ENCODE measurements around the gene AHCYL2. TPM values are rescaled to one million over a fixed set of nuclear protein-coding genes. Genes with fewer than 3 reads are reported as not detected.
"Not testable (repeated sequence)": the region's sequence is repeated elsewhere in the genome, so short reads cannot be mapped to it uniquely, and the experiment has no call there.

The AHCYL2 gene
- total RNA-seq, 1 donor = 8.6 TPM

GRCh38 chr7:129359638-129360037 lies 134.8 kb downstream of the AHCYL2 start:
- no peak for DNase-seq (ENCODE audit: low read depth)

GRCh38 chr7:129361771-129362170 lies 136.9 kb downstream of the AHCYL2 start:
- no peak for DNase-seq (ENCODE audit: low read depth)
- TF ChIP-seq CTCF (IDR thresholded peaks at IDR 0.05; ENCODE audit: insufficient read depth, low read depth, low read length) = no peak
- H3K4me3 ChIP-seq (ENCODE audit: low read depth, low read length) = no peak overlapping the region

More at GRCh38 chr7:129359638-129360037, 134.8 kb downstream of the AHCYL2 start:
- H3K4me3 ChIP-seq (ENCODE audit: low read depth, low read length) = no peak overlapping the region
- no peak for TF ChIP-seq CTCF (IDR thresholded peaks at IDR 0.05; ENCODE audit: insufficient read depth, low read depth, low read length)

GRCh38 chr7:129362496-129362895 lies 137.7 kb downstream of the AHCYL2 start:
- no peak for TF ChIP-seq CTCF (IDR thresholded peaks at IDR 0.05; ENCODE audit: insufficient read depth, low read depth, low read length)
- no peak overlapping the region for H3K4me3 ChIP-seq (ENCODE audit: low read depth, low read length)
- no peak for DNase-seq (ENCODE audit: low read depth)

- DNase-seq (ENCODE audit: low read depth) = no peak
- TF ChIP-seq CTCF (IDR thresholded peaks at IDR 0.05; ENCODE audit: insufficient read depth, low read depth, low read length) = no peak
- no peak overlapping the region for H3K4me3 ChIP-seq (ENCODE audit: low read depth, low read length)
Observed at GRCh38 chr7:129367349-129367699, 142.5 kb downstream of the AHCYL2 start.

- DNase-seq (ENCODE audit: low read depth) = peak; percentile 72
- no peak overlapping the region for H3K4me3 ChIP-seq (ENCODE audit: low read depth, low read length)
- TF ChIP-seq CTCF (IDR thresholded peaks at IDR 0.05; ENCODE audit: insufficient read depth, low read depth, low read length) = peak; percentile 93
Observed at GRCh38 chr7:129367700-129368388, 143.0 kb downstream of the AHCYL2 start.

- TF ChIP-seq CTCF (IDR thresholded peaks at IDR 0.05; ENCODE audit: insufficient read depth, low read depth, low read length) = no peak
- H3K4me3 ChIP-seq (ENCODE audit: low read depth, low read length) = no peak overlapping the region
- DNase-seq (ENCODE audit: low read depth) = no peak
Observed at GRCh38 chr7:129368389-129368986, 143.7 kb downstream of the AHCYL2 start.

- not testable (repeated sequence) for DNase-seq (ENCODE audit: low read depth); H3K4me3 ChIP-seq (ENCODE audit: low read depth, low read length)
Observed at GRCh38 chr7:129369447-129369846, 144.6 kb downstream of the AHCYL2 start.
